HG03280 (cell line): ENCODE data around the gene GPR17.

Experiments
- ATAC-seq: cut with Tn5 transposase; IDR thresholded peaks from one replicate; pipeline ENCODE4 v1.9.1; 2021; ENCODE audit warnings: mild to moderate bottlenecking, moderate library complexity; ENCODE audit not compliant: unreplicated experiment

GPR17 gene, protein sequence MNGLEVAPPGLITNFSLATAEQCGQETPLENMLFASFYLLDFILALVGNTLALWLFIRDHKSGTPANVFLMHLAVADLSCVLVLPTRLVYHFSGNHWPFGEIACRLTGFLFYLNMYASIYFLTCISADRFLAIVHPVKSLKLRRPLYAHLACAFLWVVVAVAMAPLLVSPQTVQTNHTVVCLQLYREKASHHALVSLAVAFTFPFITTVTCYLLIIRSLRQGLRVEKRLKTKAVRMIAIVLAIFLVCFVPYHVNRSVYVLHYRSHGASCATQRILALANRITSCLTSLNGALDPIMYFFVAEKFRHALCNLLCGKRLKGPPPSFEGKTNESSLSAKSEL

GRCh38 chr2:127645395-127646291 lies at the start of gene GPR17:
Gene GPR17 (plus strand): TSS chr2:127646153. CDS start chr2:127650736, 4,583 bp downstream.
- no peak for ATAC-seq

GRCh38 chr2:127596311-127597045 lies 49.5 kb upstream of the GPR17 start:
- ATAC-seq, result no peak

- no peak for ATAC-seq
Observed at GRCh38 chr2:127597046-127597983, 48.6 kb upstream of the GPR17 start.

GRCh38 chr2:127597984-127598380 lies 48.0 kb upstream of the GPR17 start:
- ATAC-seq, result no peak

DNA sequence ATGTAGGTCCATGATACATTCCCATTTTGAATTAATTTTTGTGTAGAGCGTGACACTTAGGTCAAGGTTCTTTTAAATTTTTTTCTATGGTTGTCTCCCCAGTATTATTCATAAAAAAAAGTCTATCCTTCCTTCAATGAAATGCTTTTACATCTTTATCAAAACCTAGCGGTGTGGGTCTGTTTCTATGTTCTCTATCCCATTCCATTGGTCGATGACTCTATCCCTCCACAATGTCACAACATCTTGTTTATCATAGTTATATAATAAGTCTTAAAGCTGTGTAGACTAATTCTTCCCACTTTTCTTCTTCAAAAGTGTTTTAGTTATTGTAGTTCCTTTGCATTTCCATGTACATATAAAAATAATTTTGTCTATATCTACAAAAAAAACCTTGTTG lies 47.2 kb upstream of the GPR17 start:
- no peak for ATAC-seq

- ATAC-seq, result no peak
Observed at GRCh38 chr2:127599211-127599610, 46.7 kb upstream of the GPR17 start.

DNA sequence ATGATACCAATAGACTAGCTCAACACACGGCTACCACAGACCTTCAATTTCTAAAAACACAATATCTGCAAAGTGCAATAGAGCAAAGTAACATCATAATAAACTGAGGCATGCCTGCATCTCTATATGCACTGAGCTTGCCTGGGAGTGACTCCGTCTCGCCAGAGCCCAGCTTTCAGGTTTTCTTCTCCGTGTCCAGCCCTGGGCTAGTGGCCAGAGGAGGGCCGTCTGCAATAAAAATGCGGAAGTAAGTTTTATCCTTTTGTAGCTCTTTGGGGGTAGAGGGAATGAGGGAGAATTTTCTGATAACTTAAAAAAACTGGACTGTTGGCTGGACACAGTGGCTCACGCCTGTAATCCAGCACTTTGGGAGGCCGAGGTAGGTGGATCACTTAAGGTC lies 41.0 kb upstream of the GPR17 start:
- ATAC-seq, result no peak

DNA sequence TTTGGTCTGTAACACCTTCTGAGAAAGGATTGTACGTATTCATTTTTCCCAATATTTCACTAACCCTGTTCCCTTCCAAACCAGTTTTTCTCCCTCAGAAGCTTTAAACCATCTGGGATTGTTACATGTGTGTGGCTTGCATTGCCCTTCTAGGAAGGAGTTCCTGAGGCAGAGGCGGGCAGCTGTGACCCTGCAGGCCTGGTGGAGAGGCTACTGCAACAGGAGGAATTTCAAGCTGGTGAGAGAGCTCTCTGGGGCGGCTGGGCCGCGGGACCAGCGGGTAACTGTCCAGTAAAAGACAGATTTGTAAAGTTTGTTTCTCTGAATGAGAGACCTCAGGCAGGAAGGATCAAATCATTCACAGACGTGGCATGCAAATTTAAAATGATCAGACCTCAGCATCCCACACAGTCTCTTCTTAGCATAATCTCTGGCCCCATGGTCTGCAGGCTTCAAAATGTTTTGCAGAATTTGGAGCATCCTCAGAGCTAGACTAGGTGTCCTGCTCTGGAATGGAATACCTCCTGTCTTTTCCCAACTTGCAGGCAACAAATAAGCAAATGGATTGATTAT lies 40.2 kb upstream of the GPR17 start:
- no peak for ATAC-seq

- no peak for ATAC-seq
Observed at GRCh38 chr2:127606625-127607398, 39.1 kb upstream of the GPR17 start.

DNA sequence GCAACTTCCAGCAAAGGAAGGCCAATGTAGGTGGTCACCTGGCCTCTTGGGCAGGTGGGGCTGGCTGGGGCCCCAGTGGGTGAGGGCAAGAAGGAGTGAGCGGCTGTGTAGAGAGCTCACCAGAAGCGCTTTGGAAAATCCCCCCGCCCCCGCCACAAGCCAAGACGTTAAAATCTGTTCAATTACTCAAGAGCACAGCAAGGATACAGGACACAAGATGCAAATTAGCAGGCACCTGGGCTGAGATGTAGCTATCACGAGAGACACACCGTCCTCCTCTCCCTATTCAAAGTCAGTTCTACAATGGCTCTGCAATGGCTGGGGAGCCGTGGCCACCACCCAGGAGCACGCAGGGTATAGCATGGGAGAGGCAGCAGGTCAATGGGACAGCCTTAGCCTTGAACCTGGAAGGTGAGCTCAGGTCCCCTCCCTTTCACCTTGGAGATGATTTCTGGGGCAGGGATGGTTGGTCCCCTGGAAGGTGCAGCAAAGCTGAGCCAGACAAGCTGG lies 38.5 kb upstream of the GPR17 start:
- ATAC-seq, result no peak

- no peak for ATAC-seq
Observed at GRCh38 chr2:127608061-127609030, 37.6 kb upstream of the GPR17 start.

DNA sequence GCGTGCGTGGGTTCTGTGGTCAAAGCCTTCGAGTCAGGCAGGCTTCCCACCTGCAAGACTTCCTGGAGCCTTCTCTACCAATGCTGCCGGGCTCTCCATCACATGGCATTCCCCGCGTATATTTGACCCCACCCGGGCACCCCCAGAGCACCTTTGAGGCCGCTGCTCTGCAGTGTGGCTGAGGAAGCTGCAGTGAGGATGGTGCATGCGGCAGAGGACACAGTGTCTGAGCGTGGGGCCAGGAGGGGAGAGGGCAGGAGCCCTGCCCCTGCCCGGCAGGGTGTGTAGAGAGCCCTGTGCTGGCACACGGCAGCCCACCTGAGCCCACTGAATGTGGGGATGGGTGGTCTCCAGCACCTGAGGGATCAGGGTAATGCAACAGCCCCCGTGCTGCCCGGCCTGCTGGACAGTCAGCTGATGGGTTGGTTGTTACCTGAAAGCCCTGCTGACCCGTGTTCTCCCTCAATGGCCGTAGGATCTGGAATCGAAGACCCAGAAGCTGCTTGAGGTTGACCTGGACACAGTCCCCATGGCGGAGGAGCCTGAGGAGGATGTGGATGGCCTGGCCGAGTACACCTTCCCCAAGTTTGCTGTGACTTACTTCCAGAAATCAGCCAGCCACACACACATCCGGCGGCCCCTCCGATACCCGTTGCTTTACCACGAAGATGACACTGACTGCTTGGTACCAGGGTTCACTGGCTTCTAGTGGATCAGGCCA lies 36.8 kb upstream of the GPR17 start:
- no peak for ATAC-seq

GRCh38 chr2:127609818-127610217 lies 36.1 kb upstream of the GPR17 start:
- no peak for ATAC-seq

- ATAC-seq, result no peak
Observed at GRCh38 chr2:127610561-127610960, 35.4 kb upstream of the GPR17 start.

DNA sequence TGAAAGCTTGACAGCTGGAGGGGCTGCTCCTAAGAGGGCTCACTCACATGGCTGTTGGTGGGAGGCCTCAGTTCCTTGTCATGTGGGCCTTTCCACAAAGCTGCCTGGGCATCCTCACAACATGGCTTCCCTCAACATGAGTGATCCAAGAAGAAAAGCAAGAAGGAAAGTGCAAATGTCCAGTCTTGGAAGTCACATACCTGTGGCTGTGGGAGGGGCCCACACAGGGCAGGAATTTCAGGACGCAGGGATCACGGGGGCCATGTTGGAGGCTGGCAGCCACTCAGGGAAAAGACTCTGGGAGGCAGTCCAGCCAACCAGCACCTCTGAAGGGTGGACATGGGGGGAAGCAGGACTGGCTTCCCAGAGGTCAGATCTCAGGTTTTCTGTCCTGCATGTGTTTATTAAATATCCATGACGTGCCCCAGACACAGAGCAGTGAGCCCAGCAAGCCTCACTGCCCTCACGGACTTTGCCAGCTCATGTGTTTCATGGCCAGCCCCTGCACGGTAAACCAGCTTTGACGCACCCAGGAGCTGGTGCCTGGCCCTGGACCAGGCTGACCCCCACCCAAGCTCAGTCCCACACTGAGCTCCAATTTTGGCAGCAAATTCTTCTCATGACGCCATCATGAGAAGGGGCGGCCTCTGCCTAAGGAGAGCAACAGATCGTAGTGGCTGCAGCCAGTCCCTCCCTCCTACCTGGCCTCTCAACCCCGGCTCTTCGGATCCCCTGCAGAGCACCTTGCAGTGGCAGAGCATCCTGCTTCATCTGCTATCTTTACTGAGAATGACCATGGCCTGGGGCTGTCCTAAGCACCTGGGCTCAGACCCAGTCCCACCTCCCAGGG lies 34.7 kb upstream of the GPR17 start:
- ATAC-seq, result no peak

- no peak for ATAC-seq
Observed at GRCh38 chr2:127612111-127612822, 33.7 kb upstream of the GPR17 start.
